Keratinocyte (primary cell): Measurements from ENCODE around the gene ADAM12.

Experiments used
- CTCF ChIP-seq, 3 experiments: IDR thresholded peaks in 1 of 3; conservative IDR thresholded peaks in 1 of 3; optimal IDR thresholded peaks in 1 of 3; 2 replicates in 2 of 3; 3 replicates in 1 of 3; pipeline versions ENCODE3 to v1.5.1; 2011; ENCODE audit warnings: low read length in 3 of 3, mild to moderate bottlenecking in 3 of 3, moderate library complexity in 2 of 3, control low read depth in 1 of 3, inconsistent platforms in 1 of 3; ENCODE audit not compliant: insufficient read depth in 2 of 3; ENCODE audit errors: extremely low read depth in 1 of 3
- EZH2 ChIP-seq: IDR thresholded peaks from one replicate; pipeline ENCODE4 v1.6.1; 2012; ENCODE audit warnings: inconsistent platforms, mild to moderate bottlenecking, low read length, moderate library complexity

- TF ChIP-seq CTCF (optimal IDR thresholded peaks at IDR 0.05 in 1 of 3, IDR thresholded peaks at IDR 0.05 in 1 of 3, conservative IDR thresholded peaks at IDR 0.05 in 1 of 3; ENCODE audit: extremely low read depth in 1 of 3, insufficient read depth in 2 of 3, low read length in 3 of 3) (no peak), EZH2 (no peak)
Observed at GRCh38 chr10:126104767-126105166, 283.5 kb downstream of the ADAM12 start.
